ENCODE measurements around the gene GLCE.

Gene GLCE

GRCh38 chr15:69118089-69118488 is 42.3 kb upstream of the GLCE start:
- no peaks in the 10 kb centered on the region for H3K9me3 Mint-ChIP-seq
- no peak for TF ChIP-seq CTCF (IDR thresholded peaks at IDR 0.05; ENCODE audit: unreplicated experiment in 3 of 3)
- peaks cover 63% of the 10 kb centered on the region for H3K27me3 Mint-ChIP-seq (ENCODE audit: low read depth)
- H3K4me1 Mint-ChIP-seq: peaks cover 38% of the 10 kb centered on the region
- no peak overlapping the region for H3K4me3 Mint-ChIP-seq
- no peak overlapping the region for H3K27ac Mint-ChIP-seq
- H3K36me3 Mint-ChIP-seq (ENCODE audit: low read depth): no peaks in the 10 kb centered on the region

DNA sequence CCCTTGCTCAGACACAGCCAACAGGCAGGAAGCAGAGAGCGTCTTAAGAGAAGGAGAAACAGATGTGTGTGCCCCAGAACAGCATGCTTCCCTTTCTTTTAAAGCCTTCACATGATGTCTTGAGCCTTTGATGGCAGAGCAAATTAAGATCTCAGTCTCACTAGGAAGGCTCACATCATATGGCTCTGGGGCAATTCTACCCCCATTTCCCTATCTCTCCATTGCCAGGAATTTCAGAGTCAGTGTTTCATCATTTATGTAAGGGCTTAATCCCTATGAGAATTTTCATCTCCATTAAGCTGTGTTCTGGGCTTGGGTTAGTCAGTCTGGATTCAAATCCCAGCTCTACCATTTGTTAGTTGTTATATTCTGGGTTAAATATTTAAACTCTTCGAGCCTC is 41.4 kb upstream of the GLCE start:
- Mint-ChIP-seq H3K4me3 (no peak overlapping the region), H3K9me3 (no peaks in the 10 kb centered on the region), H3K36me3 (ENCODE audit: low read depth) (no peaks in the 10 kb centered on the region), H3K27me3 (ENCODE audit: low read depth) (peaks cover 55% of the 10 kb centered on the region), H3K27ac (peak overlapping the region in 1 of 3 experiments; percentile 8), H3K4me1 (peaks cover 39% of the 10 kb centered on the region)
- no peak for TF ChIP-seq CTCF (IDR thresholded peaks at IDR 0.05; ENCODE audit: unreplicated experiment in 3 of 3)

- TF ChIP-seq CTCF (IDR thresholded peaks at IDR 0.05; ENCODE audit: unreplicated experiment in 3 of 3): no peak
- Mint-ChIP-seq H3K9me3 (no peaks in the 10 kb centered on the region), H3K27me3 (ENCODE audit: low read depth) (peaks cover 47% of the 10 kb centered on the region), H3K4me1 (peaks cover 34% of the 10 kb centered on the region), H3K27ac (no peak overlapping the region), H3K36me3 (ENCODE audit: low read depth) (no peaks in the 10 kb centered on the region), H3K4me3 (no peak overlapping the region)
These were observed 40.6 kb upstream of the GLCE start for GRCh38 chr15:69119683-69120395.

- TF ChIP-seq CTCF (IDR thresholded peaks at IDR 0.05; ENCODE audit: unreplicated experiment in 3 of 3): no peak
- no peaks in the 10 kb centered on the region for H3K36me3 Mint-ChIP-seq (ENCODE audit: low read depth)
- peaks cover 38% of the 10 kb centered on the region for H3K27me3 Mint-ChIP-seq (ENCODE audit: low read depth)
- no peak overlapping the region for H3K27ac Mint-ChIP-seq
- no peak overlapping the region for H3K4me3 Mint-ChIP-seq
- H3K4me1 Mint-ChIP-seq: peaks cover 42% of the 10 kb centered on the region
- H3K9me3 Mint-ChIP-seq: no peaks in the 10 kb centered on the region
These were observed 39.7 kb upstream of the GLCE start for GRCh38 chr15:69120732-69121131.

DNA sequence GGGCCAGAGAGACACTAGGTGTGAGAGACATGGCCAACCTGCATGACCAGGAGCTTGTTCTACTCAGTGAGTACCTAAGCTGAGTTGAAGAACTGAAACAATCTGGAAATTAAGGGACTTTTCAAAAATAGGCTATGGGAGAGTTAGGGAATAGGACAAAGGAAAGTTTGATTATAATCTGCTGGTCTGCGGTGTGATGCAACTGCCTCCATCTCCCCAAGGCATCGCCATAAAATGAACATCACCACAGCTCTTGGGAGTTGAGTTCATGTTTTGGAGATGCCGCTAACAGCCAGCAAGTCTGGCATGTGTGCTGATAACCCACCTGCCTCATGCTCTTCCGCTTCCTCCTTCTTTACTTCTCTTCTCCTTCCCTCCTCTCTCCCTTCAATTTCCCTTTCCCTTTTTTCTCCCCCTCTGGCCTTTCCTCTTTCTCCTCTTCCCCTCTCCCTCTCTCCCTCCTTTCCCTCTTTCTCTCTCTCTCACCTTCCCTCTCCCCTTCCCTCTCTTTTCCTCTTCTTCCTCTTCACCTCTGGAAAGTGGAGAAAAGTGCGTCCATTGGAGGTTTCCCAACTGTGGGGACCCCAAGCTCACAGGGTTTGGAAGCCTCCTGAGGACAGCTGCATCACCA is 39.1 kb upstream of the GLCE start:
- no peak for TF ChIP-seq CTCF (IDR thresholded peaks at IDR 0.05; ENCODE audit: unreplicated experiment in 3 of 3)
- Mint-ChIP-seq H3K36me3 (ENCODE audit: low read depth) (no peaks in the 10 kb centered on the region), H3K4me1 (peaks cover 48% of the 10 kb centered on the region), H3K27me3 (ENCODE audit: low read depth) (peaks cover 33% of the 10 kb centered on the region), H3K9me3 (no peaks in the 10 kb centered on the region), H3K27ac (no peak overlapping the region), H3K4me3 (no peak overlapping the region)

GRCh38 chr15:69125236-69125635 is 35.2 kb upstream of the GLCE start:
- no peaks in the 10 kb centered on the region for H3K36me3 Mint-ChIP-seq (ENCODE audit: low read depth)
- H3K27me3 Mint-ChIP-seq (ENCODE audit: low read depth): peaks cover 4% of the 10 kb centered on the region
- no peaks in the 10 kb centered on the region for H3K9me3 Mint-ChIP-seq
- H3K27ac Mint-ChIP-seq: peak overlapping the region; percentile 7 to 81 (median 64)
- TF ChIP-seq CTCF (IDR thresholded peaks at IDR 0.05; ENCODE audit: unreplicated experiment in 3 of 3): no peak
- peaks cover 30% of the 10 kb centered on the region for H3K4me1 Mint-ChIP-seq
- H3K4me3 Mint-ChIP-seq: no peak overlapping the region
